Measurements from ENCODE around the gene CPNE1.

CPNE1 gene

GRCh38 chr20:35621560-35621946 is 43.1 kb downstream of the CPNE1 start:
- no peak for DNase-seq (ENCODE audit: extremely low read depth in 1 of 2, low read depth in 1 of 2)

GRCh38 chr20:35620818-35621559 is 43.7 kb downstream of the CPNE1 start:
- no peak for DNase-seq (ENCODE audit: extremely low read depth in 1 of 2, low read depth in 1 of 2)

GRCh38 chr20:35619196-35620095 is 45.3 kb downstream of the CPNE1 start:
- peak; percentile 53 to 74 for DNase-seq (ENCODE audit: extremely low read depth in 1 of 2, low read depth in 1 of 2)

- DNase-seq (ENCODE audit: extremely low read depth in 1 of 2, low read depth in 1 of 2) = no peak
Observed at GRCh38 chr20:35618263-35619131, 46.2 kb downstream of the CPNE1 start.

- peak in 1 of 2 donors; percentile 42 for DNase-seq (ENCODE audit: extremely low read depth in 1 of 2, low read depth in 1 of 2)
Observed at GRCh38 chr20:35617397-35618262, 47.1 kb downstream of the CPNE1 start.

- peak in 1 of 2 donors; percentile 100 for DNase-seq (ENCODE audit: extremely low read depth in 1 of 2, low read depth in 1 of 2)
Observed at GRCh38 chr20:35616465-35617396, 48.0 kb downstream of the CPNE1 start.

- DNase-seq (ENCODE audit: extremely low read depth in 1 of 2, low read depth in 1 of 2) = peak; percentile 55 to 99
Observed at GRCh38 chr20:35615667-35616464, 48.8 kb downstream of the CPNE1 start, which contains the start of gene SPAG4. TSS of gene SPAG4 (plus strand) at chr20:35615829. CDS start at chr20:35616004, 175 bp downstream.

- no peak for DNase-seq (ENCODE audit: extremely low read depth in 1 of 2, low read depth in 1 of 2)
Observed at GRCh38 chr20:35611482-35611881, 53.2 kb downstream of the CPNE1 start.

GRCh38 chr20:35610833-35611427 is 53.8 kb downstream of the CPNE1 start:
- DNase-seq (ENCODE audit: extremely low read depth in 1 of 2, low read depth in 1 of 2) = no peak

- no peak for DNase-seq (ENCODE audit: extremely low read depth in 1 of 2, low read depth in 1 of 2)
Observed at GRCh38 chr20:35607003-35607735, 57.5 kb downstream of the CPNE1 start.

GRCh38 chr20:35606127-35606526 is 58.6 kb downstream of the CPNE1 start:
- DNase-seq (ENCODE audit: extremely low read depth in 1 of 2, low read depth in 1 of 2) = no peak

GRCh38 chr20:35604449-35604747 is 60.3 kb downstream of the CPNE1 start:
- DNase-seq (ENCODE audit: extremely low read depth in 1 of 2, low read depth in 1 of 2) = no peak

GRCh38 chr20:35603695-35604448 is 60.8 kb downstream of the CPNE1 start:
- DNase-seq (ENCODE audit: extremely low read depth in 1 of 2, low read depth in 1 of 2) = no peak

- no peak for DNase-seq (ENCODE audit: extremely low read depth in 1 of 2, low read depth in 1 of 2)
Observed at GRCh38 chr20:35602851-35603495, 61.7 kb downstream of the CPNE1 start.

- DNase-seq (ENCODE audit: extremely low read depth in 1 of 2, low read depth in 1 of 2) = no peak
Observed at GRCh38 chr20:35601990-35602389, 62.7 kb downstream of the CPNE1 start.

Data from stimulated activated CD8-positive, alpha-beta memory T cell treated with anti-CD3 and anti-CD28 coated beads, Interleukin-7, amount 100 ng/mL, for 48 hours (primary cell).